HEK293T (cell line): Measurements from ENCODE around the gene WDHD1.

ENCODE experiments used
- CTCF ChIA-PET: fragments of 350-600 bp; formaldehyde crosslinking; extraction: SDS; loops from one replicate; lab custom pipeline; 2021; ENCODE audit warnings: antibody characterized with exemption, inconsistent platforms; lab: Yijun Ruan, JAX
- POLR2A ChIA-PET: fragments of 350-600 bp; formaldehyde crosslinking; extraction: SDS; loops from one replicate; lab custom pipeline; 2020; ENCODE audit warnings: antibody characterized with exemption, inconsistent platforms; lab: Yijun Ruan, JAX
- DNase-seq: peaks from one replicate; pipeline ENCODE4 v3.0.0; 2012; ENCODE audit warnings: mixed read lengths; ENCODE audit errors: extremely low spot score
- ARNT ChIP-seq: fragments of 450-650 bp; IDR thresholded peaks from 2 replicates; pipeline ENCODE4 v1.6.1; 2017; ENCODE audit warnings: mild to moderate bottlenecking
- BHLHE40 ChIP-seq: fragments of 450-650 bp; IDR thresholded peaks from 2 replicates; pipeline ENCODE4 v1.6.1; 2016; ENCODE audit warnings: mild to moderate bottlenecking, moderate library complexity, borderline replicate concordance
- CTBP1 ChIP-seq: fragments of 450-650 bp; IDR thresholded peaks from 2 replicates; pipeline ENCODE4 v1.6.1; 2016; ENCODE audit warnings: borderline replicate concordance
- ELF4 ChIP-seq: fragments of 450-650 bp; IDR thresholded peaks from 2 replicates; pipeline ENCODE4 v1.6.1; 2017; ENCODE audit warnings: antibody characterized with exemption
- FOXA1 ChIP-seq: fragments of 450-650 bp; IDR thresholded peaks from 2 replicates; pipeline ENCODE4 v1.6.1; 2016; ENCODE audit warnings: mild to moderate bottlenecking
- FOXK2 ChIP-seq: fragments of 450-650 bp; IDR thresholded peaks from 2 replicates; pipeline ENCODE4 v1.6.1; 2016; ENCODE audit warnings: mild to moderate bottlenecking
- FOXM1 ChIP-seq: fragments of 450-650 bp; IDR thresholded peaks from 2 replicates; pipeline ENCODE4 v1.6.1; 2017; ENCODE audit warnings: mild to moderate bottlenecking, borderline replicate concordance
- HDGF ChIP-seq: fragments of 450-650 bp; IDR thresholded peaks from 2 replicates; pipeline ENCODE4 v1.6.1; 2017; ENCODE audit warnings: antibody characterized with exemption, borderline replicate concordance
- L3MBTL2 ChIP-seq: fragments of 450-650 bp; conservative IDR thresholded peaks from 2 replicates; pipeline ENCODE4 v1.6.1; 2016; ENCODE audit warnings: mild to moderate bottlenecking
- LEF1 ChIP-seq: fragments of 450-650 bp; IDR thresholded peaks from 2 replicates; pipeline ENCODE4 v1.6.1; 2017; ENCODE audit warnings: mild to moderate bottlenecking, borderline replicate concordance
- NFRKB ChIP-seq: fragments of 450-650 bp; IDR thresholded peaks from 2 replicates; pipeline ENCODE4 v1.6.1; 2016; ENCODE audit warnings: mild to moderate bottlenecking, moderate library complexity
- PKNOX1 ChIP-seq: fragments of 450-650 bp; IDR thresholded peaks from 2 replicates; pipeline ENCODE4 v1.6.1; 2016
- SP1 ChIP-seq: fragments of 450-650 bp; IDR thresholded peaks from 2 replicates; pipeline ENCODE4 v1.6.1; 2017
- SUZ12 ChIP-seq: fragments of 450-650 bp; IDR thresholded peaks from 2 replicates; pipeline ENCODE4 v1.6.1; 2016; ENCODE audit warnings: mild to moderate bottlenecking
- TARDBP ChIP-seq: fragments of 450-650 bp; IDR thresholded peaks from 2 replicates; pipeline ENCODE4 v1.6.1; 2016
- ZNF384 ChIP-seq: fragments of 450-650 bp; IDR thresholded peaks from 2 replicates; pipeline ENCODE4 v1.6.1; 2016

WDHD1 gene

GRCh38 chr14:55000381-55000780 is 26.5 kb downstream of the WDHD1 start:
- ChIA-PET CTCF (no interaction called here), POLR2A (no interaction called here)
- DNase-seq: no peak
- TF ChIP-seq LEF1: no peak
- no peak for TF ChIP-seq FOXA1
- no peak for TF ChIP-seq ZNF384
- TF ChIP-seq NFRKB: no peak
- no peak for TF ChIP-seq PKNOX1
- no peak for TF ChIP-seq BHLHE40
- TF ChIP-seq HDGF: no peak
- no peak for TF ChIP-seq L3MBTL2
- no peak for TF ChIP-seq TARDBP
- TF ChIP-seq CTBP1: no peak
- TF ChIP-seq ARNT: no peak
- no peak for TF ChIP-seq FOXM1
- no peak for TF ChIP-seq SP1
- no peak for TF ChIP-seq SUZ12
- no peak for TF ChIP-seq FOXK2
- TF ChIP-seq ELF4: no peak

GRCh38 chr14:54985156-54985555 is 41.7 kb downstream of the WDHD1 start:
- TF ChIP-seq BHLHE40 (no peak), NFRKB (no peak), PKNOX1 (no peak), HDGF (no peak), FOXK2 (no peak), FOXA1 (no peak), FOXM1 (no peak), SUZ12 (no peak), ELF4 (no peak), LEF1 (no peak), ZNF384 (no peak), ARNT (no peak), SP1 (no peak), TARDBP (no peak), L3MBTL2 (no peak), CTBP1 (no peak)
- DNase-seq: no peak
- ChIA-PET CTCF (interaction anchor here (1.2 kb wide), 1 partner anchor 8 kb away, joined by 3 read pairs; no protein-coding TSS in a partner anchor), POLR2A (no interaction called here)

- ChIA-PET CTCF (interaction anchor here (0.6 kb wide), 1 partner anchor 57 kb away, joined by 3 read pairs; no protein-coding TSS in a partner anchor), POLR2A (no interaction called here)
- no peak for TF ChIP-seq FOXK2
- no peak for TF ChIP-seq BHLHE40
- no peak for TF ChIP-seq TARDBP
- TF ChIP-seq L3MBTL2: no peak
- TF ChIP-seq SUZ12: no peak
- no peak for TF ChIP-seq HDGF
- TF ChIP-seq CTBP1: no peak
- TF ChIP-seq NFRKB: no peak
- TF ChIP-seq FOXM1: no peak
- no peak for TF ChIP-seq SP1
- no peak for TF ChIP-seq ELF4
- no peak for TF ChIP-seq FOXA1
- no peak for TF ChIP-seq LEF1
- TF ChIP-seq ZNF384: no peak
- no peak for TF ChIP-seq PKNOX1
- TF ChIP-seq ARNT: no peak
- DNase-seq: no peak
Observed at GRCh38 chr14:54981698-54982097, 45.2 kb downstream of the WDHD1 start.

GRCh38 chr14:54979039-54979438 is 47.9 kb downstream of the WDHD1 start:
- ChIA-PET POLR2A (no interaction called here), CTCF (interaction anchor here (0.6 kb wide), 1 partner anchor 21 kb away, joined by 3 read pairs; no protein-coding TSS in a partner anchor)
- TF ChIP-seq CTBP1 (no peak), HDGF (no peak), SP1 (no peak), FOXA1 (no peak), ZNF384 (no peak), PKNOX1 (no peak), SUZ12 (no peak), FOXM1 (no peak), BHLHE40 (no peak), TARDBP (no peak), ARNT (no peak), L3MBTL2 (no peak), FOXK2 (no peak), NFRKB (no peak), ELF4 (no peak), LEF1 (no peak)
- no peak for DNase-seq

GRCh38 chr14:54976316-54976715 is 50.6 kb downstream of the WDHD1 start:
- CTCF ChIA-PET: interaction anchor here (1.3 kb wide), 1 partner anchor 10 kb away, joined by 3 read pairs; no protein-coding TSS in a partner anchor
- POLR2A ChIA-PET: no interaction called here

More at GRCh38 chr14:54976316-54976715, 50.6 kb downstream of the WDHD1 start:
- no peak for DNase-seq
- TF ChIP-seq SP1 (no peak), HDGF (no peak), TARDBP (no peak), ZNF384 (no peak), L3MBTL2 (no peak), BHLHE40 (no peak), LEF1 (no peak), CTBP1 (no peak), SUZ12 (no peak), FOXA1 (no peak), ARNT (no peak), NFRKB (no peak), FOXM1 (no peak)
